Sciatic nerve (tissue), 2 donors: ENCODE data around the gene WDR20. TPM values are rescaled to one million over a fixed set of nuclear protein-coding genes. Genes with fewer than 3 reads are reported as not detected.

Experiments
- ATAC-seq: fragments of 200-7000 bp; cut with Tn5 transposase; one replicate; pipeline ENCODE4 v1.9.1; 2020; ENCODE audit warnings: mild to moderate bottlenecking, moderate library complexity
- DNase-seq: peaks from one replicate; pipeline ENCODE4 v3.0.0-alpha.2; 2020; ENCODE audit warnings: low spot score
- intact Hi-C: fragments of 100-400 bp; cut with DNase I; formaldehyde crosslinking; loops from one replicate; pipeline ENCODE4 v1.14.2; 2022
- total RNA-seq: library from RNA; stranded (reverse); fragmentation: NEBNext Ultra II Directional; extraction: Animal tissue kit (Norgen Biotek cat#: 25700); gene quantifications from one replicate; pipeline ENCODE4 v1.2.1, GENCODE V29; 2021
- donor health status: DM: no; HTN: no; CAD: no.
- donor health status: DM: no; HTN: no; CAD: no.

Gene WDR20
- total RNA-seq, 1 donor from 2014 or later: 39.6 TPM

DNA sequence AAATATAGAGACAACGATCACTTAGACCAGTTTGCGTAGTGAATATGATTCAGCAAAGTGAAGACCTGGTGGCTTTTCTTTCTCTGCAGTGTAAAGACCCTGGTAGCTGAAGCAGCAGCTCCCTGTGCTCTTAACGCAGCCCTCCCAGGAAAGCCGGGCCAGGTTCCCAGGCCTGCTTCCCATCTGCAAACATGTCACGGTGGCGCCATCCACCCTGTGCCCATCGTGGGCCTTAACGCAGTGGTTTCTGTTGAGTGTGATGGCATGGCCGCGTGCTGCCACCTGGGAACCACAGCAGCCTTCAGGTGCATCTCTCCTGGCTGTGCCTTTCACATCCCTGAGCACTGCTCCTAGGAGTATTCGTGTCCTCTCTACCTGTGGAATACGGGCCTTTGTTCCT is 71.5 kb downstream of the WDR20 start:
- DNase-seq (no peak), ATAC-seq (no peak)
- intact Hi-C loops: no loop called here

DNA sequence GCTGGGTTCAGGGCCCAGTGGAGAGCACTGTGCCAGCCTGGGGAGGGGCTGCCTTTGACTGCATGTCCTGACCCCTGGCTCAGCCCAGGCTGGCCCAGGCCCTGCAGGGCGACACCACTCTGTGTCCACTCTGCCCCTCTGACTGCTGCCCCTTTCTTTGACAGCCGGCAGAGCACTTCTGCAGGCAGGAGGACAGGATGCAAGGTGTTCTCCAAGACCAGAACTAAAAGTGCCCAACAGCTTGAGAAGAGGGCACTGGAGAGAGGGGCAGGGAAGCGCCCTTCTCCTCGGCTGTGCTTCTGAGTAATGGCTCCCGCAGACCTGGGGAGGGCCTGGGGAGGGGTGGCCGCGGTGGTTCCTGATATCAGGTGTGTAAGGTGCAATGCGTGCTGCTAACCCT is 72.7 kb downstream of the WDR20 start:
- ATAC-seq (no peak), DNase-seq (peak; percentile 42)
- intact Hi-C loops: no loop called here

DNA sequence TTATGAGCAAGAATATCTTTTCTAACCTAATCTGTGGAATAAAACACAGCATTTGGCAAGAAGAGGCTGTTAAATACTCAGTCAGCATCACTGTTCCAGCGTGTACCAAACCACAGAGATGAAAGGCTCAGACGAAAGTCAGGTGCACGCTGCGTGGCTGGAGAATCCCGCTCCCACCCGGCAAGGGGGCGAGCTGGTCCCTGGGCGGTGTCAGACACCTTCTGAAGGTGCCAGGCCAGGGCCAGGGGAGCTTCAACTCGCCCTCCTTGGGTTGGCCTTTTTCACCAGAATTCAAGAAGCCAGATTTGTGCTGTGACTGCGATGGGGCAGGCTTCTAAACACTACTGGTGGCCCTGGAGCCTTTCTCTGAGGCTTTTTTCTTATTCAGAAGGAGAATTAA is 73.1 kb downstream of the WDR20 start:
- ATAC-seq (no peak), DNase-seq (peak; percentile 46)
- intact Hi-C loops: no loop called here

DNA sequence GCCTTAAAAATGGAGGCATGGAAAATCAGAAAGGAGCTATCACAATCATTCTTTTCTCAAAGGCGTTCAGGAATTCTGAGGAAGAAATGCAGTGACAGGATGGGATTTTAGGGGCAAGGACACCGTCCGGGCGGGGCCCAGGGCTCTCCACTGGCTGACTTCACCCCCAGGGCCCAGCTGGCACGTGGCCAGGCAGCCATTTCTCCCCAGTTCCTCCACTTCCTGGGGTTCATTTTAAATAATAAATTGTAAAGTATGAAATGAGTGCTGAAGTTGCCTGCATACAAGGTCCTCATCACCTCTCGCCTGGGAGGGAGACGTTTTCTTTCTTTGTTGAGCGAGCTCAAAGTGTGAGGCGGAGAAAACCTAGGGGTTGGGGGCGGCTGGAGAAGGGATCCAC is 73.8 kb downstream of the WDR20 start:
- intact Hi-C loops: no loop called here
- ATAC-seq (no peak), DNase-seq (peak; percentile 54)

DNA sequence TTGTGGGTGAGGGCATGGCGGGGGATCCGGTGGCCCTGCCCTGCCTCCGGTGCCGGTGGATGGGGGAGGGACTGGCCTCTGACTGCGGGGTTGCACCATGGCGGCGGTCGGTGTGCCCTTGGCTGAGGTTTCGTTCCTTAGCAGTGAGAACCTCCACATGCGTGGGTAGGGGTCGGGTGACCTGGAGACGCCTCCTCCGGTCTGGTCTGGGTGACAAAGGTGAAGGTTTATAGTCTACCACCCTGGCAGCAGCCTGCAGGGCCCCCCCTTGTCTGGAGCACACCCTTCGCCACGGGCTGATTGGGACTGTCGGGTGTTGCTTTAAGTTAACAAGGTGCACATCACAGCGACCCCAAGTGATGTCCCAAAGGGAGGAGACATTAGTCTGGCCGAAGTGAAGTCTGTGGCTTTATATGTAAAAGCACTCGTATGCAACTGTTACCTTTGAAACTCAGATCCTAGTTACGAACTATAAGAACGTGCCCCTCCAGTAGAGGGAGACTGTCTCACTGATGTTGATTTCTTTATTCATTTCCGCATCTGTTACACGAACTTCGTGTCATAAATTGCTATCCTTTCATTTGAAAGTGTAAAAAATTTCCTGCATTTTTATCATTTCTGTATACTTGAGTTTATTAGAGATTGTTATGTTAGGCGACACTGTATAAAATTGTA is 74.4 kb downstream of the WDR20 start:
- intact Hi-C loops: no loop called here
- DNase-seq (peak; percentile 53), ATAC-seq (no peak)

DNA sequence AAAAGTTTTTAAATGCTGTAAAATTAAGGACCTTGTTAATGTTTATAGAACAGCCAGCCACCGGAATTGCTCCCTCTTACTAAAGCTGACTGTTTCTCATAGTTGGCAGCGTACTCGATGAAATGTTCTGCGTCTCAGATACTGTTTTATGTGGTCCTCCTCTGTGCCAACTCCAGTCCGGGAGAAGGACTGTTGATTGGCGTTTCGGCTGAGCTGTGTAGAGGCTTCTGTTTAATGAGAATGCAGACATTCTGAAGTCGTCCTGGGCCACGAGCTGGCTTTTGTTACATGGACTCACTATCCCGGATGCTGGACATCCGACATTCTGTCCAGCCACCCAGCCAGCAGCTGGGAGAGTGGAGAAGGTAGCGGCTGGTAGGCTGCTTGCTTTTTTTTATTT is 75.4 kb downstream of the WDR20 start:
- intact Hi-C loops: no loop called here
- ATAC-seq (peak; percentile 68), DNase-seq (peak; percentile 52)

DNA sequence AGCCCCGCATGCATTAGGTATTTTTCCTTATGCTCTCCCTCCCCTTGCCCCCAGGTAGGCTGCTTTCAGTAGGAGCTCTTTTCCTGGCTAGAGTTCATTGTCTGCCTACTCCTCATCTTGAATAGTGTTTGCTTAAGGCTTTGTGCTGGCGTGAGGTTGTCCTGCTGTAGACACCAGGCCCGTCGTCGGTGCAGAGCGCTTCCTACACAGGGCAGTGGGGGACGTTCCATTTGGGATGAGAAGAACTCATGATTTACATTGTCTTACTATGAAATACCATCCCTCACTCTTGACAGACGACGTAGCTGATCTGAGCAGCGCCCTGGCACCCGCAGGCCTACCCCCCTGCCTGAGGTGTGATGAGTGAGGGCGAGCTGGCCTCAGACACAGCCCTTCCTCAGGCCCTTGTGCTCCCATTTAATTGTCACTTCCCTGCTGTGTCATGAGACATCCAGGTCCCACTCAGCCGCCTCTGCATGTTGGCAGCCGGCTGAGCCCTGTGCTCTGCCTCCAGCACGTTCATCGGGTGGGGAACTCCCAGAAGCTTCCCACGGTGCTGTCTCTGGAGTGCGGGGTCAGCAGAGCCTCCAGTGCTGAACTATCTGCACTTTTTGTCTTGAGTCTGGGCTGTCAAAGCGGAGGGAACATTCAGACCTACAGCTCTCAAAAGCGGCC is 76.0 kb downstream of the WDR20 start:
- DNase-seq (no peak), ATAC-seq (peak; percentile 18)
- intact Hi-C loops: no loop called here

DNA sequence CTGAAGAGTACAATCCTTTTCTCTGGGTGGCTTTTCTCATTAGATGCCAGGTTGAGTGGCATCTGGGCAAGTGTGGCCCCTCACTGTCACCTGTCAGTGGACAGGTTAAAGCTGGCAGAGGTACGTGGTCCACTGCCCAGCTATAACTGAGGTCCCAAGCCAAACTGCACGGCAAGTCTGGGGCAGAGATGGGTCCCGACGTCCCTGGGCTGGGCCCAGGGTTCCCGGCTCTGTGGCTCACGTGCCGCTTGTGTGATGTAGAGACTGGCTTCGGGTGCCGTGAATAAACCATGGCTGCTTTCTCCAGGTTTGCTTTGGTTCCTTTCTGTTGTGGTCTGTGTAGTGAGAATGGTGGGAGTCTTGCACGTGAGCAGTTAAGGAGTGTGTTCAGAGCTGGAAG is 77.7 kb downstream of the WDR20 start:
- intact Hi-C loops: no loop called here
- ATAC-seq (no peak), DNase-seq (no peak)

DNA sequence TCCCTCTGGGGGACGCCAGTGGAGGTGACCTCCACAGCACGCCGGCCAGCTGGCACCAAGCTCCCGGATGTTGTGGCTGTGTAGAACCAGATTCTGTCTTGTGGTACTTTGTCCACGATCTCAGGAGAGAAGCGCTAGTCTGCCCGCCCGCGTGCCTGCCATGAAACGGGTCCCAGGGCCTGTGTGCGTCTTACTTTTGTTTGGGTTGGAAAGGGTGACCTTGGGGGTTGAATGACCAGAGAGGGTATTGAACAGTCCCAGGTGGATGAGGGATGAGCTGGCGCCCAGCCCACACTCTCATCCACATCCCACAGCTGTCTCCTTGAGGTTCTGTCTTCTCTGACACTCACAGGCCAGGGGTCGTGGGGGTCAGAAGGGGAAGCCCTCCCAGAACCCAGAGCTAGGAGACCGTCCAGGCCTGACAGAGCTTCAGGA is 78.3 kb downstream of the WDR20 start:
- DNase-seq: no peak
- ATAC-seq: peak; percentile 16
- intact Hi-C loops: no loop called here

DNA sequence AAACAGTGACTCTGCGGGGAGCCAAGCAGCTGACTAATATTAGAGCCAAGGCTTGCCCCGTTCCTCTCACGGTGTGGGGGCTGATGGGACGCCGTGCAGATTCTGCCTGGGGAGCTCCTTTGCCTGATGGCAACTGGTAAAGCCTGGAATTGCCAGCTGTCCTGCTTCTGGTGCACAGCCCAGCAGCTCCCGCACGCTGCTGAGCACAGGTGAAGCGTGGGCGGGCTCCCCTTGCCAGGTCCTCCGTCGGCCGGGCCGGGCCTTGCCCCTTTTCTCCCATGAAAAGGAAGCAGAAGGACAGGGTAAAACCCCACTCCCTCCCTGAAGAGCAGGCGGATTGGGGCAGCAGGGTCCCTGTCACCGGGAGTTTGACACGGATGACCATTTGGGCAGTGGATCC is 79.0 kb downstream of the WDR20 start:
- intact Hi-C loops: no loop called here
- ATAC-seq (no peak), DNase-seq (no peak)

DNA sequence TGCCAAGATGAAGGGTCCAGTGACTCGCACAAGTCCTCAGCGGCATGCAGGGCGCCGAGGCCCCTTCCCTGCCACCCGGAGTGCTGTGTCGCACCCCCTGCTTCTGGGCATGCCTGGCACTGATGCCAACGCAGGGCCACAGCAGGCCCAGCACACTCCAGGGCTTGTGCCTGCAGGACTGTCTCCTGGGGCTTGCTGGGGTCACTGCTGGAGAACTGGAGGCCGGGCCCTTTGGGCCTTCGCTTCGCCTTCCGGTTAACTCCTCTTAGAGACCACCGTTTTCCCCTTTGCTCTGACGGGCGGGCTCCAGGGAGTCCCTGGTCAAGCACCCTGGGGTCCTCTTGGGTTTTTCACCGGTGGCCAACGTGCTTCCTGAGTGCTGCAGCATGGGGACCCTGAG is 79.6 kb downstream of the WDR20 start:
- DNase-seq (no peak), ATAC-seq (no peak)
- intact Hi-C loops: no loop called here

DNA sequence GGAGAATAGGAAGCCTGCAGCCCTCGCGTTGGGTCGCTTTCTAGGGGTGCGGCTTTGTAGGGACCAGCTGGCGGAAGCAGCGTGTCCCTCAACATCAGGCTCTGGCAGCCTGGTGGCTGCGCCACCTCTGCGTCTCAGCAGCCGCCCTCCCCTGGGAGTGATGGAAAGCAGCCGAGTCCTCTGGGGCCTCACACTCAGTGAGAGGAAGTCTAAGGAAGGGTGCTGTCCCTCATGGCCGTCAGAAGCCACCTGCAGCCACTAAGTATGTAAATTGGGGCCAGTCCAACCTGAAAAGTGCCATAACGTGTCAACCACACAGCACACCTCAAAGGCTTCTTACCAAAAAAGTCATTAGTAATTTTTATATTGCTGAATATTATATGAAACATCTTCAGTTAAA is 80.3 kb downstream of the WDR20 start:
- DNase-seq (no peak), ATAC-seq (no peak)
- intact Hi-C loops: no loop called here

DNA sequence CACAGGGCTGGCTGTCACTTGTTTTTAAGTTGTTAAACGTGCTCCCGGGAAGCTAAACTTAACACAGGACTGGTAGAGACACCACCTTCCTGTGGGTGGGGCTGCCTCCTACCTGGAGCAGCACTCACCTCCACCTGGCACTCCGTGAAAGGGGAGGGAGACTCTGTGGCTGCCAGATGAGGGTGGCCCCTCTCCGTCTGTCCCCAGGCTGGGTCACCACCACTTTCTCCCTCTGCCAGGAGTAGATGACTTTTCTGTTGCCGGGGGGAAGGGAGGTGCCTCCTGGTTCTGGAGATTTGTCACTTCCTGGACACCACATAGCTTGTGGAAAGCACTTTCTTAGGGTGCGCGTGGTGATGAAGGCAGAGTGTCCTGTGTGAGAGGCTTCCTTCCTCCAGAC is 81.3 kb downstream of the WDR20 start:
- no peak for DNase-seq
- intact Hi-C loops: no loop called here

DNA sequence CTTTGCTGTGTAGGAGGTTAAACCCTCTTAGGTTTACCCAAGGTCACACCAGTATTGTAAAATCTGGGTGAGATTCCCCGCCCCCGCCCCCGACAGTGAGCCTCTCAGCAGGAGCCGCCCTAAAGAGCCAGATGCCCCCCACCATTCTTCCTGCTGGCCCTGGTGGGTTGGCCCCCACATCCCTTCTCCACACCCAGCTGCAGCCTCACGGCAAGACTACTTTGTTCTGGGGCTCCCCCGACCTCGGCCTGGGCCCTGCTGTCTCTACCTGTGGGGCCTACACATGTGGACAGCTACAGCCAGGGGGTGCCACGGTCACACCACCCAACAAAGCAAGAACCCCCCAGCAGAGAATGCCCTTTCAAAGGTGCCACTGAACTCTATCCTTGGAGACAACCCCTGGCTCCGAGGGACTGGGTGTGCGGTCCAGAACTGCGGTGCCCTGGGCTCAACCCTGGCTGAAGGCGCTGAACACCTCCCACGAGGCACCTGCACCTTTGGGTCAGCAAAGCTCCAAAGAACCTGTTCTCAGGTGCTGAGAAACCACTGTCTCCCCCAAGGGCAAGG is 82.4 kb downstream of the WDR20 start:
- intact Hi-C loops: no loop called here

More for the DNA sequence above, 81.3 kb downstream of the WDR20 start:
- ATAC-seq: no peak

DNA sequence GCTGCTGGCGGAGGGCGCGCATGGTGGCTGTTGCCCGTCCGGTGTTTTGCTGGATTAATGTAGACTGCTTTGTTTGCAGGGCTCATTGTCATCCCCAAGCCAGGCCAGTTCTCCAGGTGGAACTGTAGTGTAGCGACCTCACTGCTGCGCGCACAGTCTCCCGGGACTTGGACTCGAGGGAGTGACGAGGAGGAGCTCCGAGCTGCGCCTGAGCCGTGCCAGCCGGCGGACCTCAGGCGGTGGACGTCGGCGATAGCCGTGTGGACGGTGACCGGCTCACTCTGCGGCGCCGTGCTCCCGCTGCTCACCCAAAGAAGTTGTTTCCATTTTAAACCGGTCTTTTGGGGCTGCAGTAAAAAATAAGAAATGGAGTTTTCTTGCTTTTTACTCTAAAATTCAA is 83.1 kb downstream of the WDR20 start:
- ATAC-seq (no peak), DNase-seq (no peak)
- intact Hi-C loops: no loop called here

More for the DNA sequence above, 82.4 kb downstream of the WDR20 start:
- ATAC-seq (no peak), DNase-seq (no peak)

DNA sequence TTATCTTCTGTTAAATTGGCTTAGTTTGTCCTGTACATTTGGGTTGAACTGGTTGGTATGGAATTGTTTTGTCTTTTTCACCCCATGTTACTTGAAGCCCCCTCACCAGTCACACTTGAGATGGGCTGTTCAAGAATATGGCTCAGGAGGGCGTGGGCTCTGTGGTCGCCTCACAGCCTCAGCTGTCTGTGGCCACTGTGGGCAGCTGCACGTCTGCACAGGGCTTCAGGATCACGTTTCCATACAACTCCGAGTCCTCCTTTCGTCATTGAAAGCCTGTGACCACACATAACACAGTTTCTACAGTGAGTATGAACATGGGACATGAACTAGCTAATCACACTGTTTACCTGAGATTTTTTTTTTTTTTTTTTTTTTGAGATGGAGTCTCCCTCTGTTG is 84.0 kb downstream of the WDR20 start:
- DNase-seq (no peak), ATAC-seq (no peak)
- intact Hi-C loops: no loop called here

DNA sequence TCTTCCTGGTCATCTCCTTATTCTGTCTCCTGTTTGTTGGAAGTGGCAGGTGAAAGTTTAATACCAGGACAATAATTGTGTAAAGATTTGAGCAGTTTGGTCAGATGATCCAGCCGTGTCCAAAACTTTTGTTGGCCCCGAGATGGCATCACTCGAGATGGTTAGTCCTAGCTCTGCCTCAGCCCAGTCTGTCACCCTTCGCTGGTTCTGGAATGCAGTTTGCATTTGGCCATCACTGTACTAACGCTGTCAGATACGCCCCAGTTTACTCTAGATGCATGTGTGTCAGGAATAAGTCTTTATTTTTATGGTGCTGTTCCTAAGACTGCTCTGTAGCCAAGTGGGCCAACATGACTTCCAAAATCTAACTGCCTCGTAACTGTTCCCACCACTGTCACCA is 85.7 kb downstream of the WDR20 start:
- ATAC-seq: no peak
- intact Hi-C loops: no loop called here
- no peak for DNase-seq

DNA sequence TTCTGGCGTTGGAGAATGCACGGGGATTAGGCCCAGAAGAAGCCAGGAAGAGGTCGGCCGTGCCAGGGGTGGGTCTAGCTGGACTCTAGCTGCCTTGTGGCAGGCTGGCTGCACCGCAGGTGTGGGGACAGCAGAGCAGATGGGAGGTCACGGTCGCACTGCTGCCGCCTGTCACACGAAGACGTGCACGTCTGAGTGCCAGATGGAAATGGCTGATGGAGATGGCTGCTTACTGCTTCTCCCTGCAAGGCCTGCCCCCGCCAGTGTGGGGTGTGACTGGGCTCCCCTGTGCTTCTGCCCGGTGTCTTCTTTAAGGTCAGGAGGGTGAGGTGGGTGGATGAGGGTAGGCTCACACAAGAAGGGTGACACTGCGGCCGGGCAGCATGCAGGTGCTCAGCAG is 86.2 kb downstream of the WDR20 start:
- DNase-seq: no peak
- ATAC-seq: no peak
- intact Hi-C loops: no loop called here

DNA sequence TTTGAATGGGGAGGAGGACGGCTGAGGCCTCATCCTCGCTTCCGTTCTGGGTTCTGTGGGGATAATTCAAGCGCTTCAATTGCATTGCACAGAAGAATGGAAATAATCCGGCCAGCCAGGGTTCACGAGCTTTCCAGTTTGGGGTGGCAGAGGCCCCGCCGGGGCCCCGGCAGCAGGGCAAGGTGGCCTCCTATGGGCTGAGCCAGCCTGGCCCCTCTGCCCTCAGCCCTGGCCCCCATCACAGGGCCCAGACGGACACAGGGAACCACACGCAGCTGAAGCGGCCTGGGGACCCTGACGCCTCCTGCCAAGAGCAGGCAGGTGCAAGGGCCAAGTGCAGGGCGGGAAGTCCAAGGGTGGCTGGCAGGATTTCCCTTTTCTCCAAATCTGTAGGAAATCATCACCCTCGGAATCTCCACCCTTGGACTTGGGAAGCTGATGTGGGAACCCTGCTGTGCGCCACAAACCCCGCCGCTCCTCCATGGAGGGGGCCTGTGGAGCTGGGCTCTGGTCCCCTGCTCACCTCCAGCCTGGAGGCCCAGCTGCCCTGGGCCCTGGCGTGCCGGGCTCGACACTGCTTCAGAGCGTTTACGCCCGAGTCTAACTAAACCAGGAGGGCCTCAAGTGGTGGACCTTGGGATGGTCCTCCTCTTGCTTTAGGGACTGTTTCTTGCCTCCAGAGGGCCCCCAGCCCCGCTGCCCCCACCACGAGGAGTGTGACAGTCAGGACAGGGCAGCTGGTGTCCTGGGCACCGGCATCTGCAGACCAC is 86.8 kb downstream of the WDR20 start:
- DNase-seq (no peak), ATAC-seq (peak; percentile 25)
- intact Hi-C loops: no loop called here
